Mesendoderm (in vitro differentiated cells): ENCODE data around the gene ST3GAL4.

Experiments used
- DNase-seq: peaks from one replicate; pipeline ENCODE4 v3.0.0; 2013
- H2AK5ac ChIP-seq: 2 replicates; pipeline ENCODE4 v1.6.1; 2013; ENCODE audit warnings: low read length, inconsistent platforms
- H2BK120ac ChIP-seq: 2 replicates; pipeline ENCODE4 v1.6.1; 2013; ENCODE audit warnings: low read depth, mild to moderate bottlenecking, low read length, moderate library complexity, mixed read lengths
- H2BK15ac ChIP-seq: replicated peaks from 2 replicates; pipeline ENCODE4 v1.6.1; 2013; ENCODE audit warnings: low read depth, mild to moderate bottlenecking, moderate library complexity
- H2BK5ac ChIP-seq: 2 replicates; pipeline ENCODE4 v1.6.1; 2013; ENCODE audit warnings: low read length, inconsistent platforms
- H3K18ac ChIP-seq: 2 replicates; pipeline ENCODE4 v1.6.1; 2013; ENCODE audit warnings: mild to moderate bottlenecking, low read length, mixed read lengths
- H3K23ac ChIP-seq: one replicate; pipeline ENCODE4 v1.6.1; 2013; ENCODE audit warnings: low read length
- H3K27ac ChIP-seq: 2 replicates; pipeline ENCODE4 v1.5.1; 2013; ENCODE audit warnings: low read depth, mild to moderate bottlenecking, inconsistent platforms, low read length, moderate library complexity
- H3K27me3 ChIP-seq: 2 replicates; pipeline ENCODE4 v1.6.1; 2013; ENCODE audit warnings: low read length, control low read depth, mild to moderate bottlenecking, inconsistent platforms; ENCODE audit not compliant: insufficient read depth, poor library complexity
- H3K36me3 ChIP-seq: 2 replicates; pipeline ENCODE4 v1.6.1; 2013; ENCODE audit warnings: low read length, inconsistent platforms; ENCODE audit not compliant: control insufficient read depth, insufficient read depth
- H3K4ac ChIP-seq: one replicate; pipeline ENCODE4 v1.6.1; 2013; ENCODE audit warnings: low read depth, mild to moderate bottlenecking, low read length, moderate library complexity
- H3K4me1 ChIP-seq: 2 replicates; pipeline ENCODE4 v1.6.1; 2013; ENCODE audit warnings: low read depth, low read length, inconsistent platforms; ENCODE audit not compliant: control insufficient read depth
- H3K4me2 ChIP-seq: 2 replicates; pipeline ENCODE4 v1.6.1; 2013; ENCODE audit warnings: low read length
- H3K4me3 ChIP-seq: 2 replicates; pipeline ENCODE4 v1.5.1; 2013; ENCODE audit warnings: mild to moderate bottlenecking, low read length
- H3K56ac ChIP-seq: one replicate; pipeline ENCODE4 v1.6.1; 2013; ENCODE audit warnings: low read length
- H3K79me1 ChIP-seq: 2 replicates; pipeline ENCODE4 v1.6.1; 2013; ENCODE audit warnings: low read length, inconsistent platforms
- H3K79me2 ChIP-seq: 2 replicates; pipeline ENCODE4 v1.6.1; 2013; ENCODE audit warnings: mild to moderate bottlenecking, low read length; ENCODE audit not compliant: control insufficient read depth, insufficient read depth
- H3K9ac ChIP-seq: 2 replicates; pipeline ENCODE4 v1.6.1; 2013; ENCODE audit warnings: low read length, inconsistent platforms
- H4K5ac ChIP-seq: one replicate; pipeline ENCODE4 v1.6.1; 2013; ENCODE audit warnings: low read length
- H4K8ac ChIP-seq: one replicate; pipeline ENCODE4 v1.6.1; 2013; ENCODE audit warnings: low read depth, mild to moderate bottlenecking, control low read depth, low read length, moderate library complexity
- WGBS: extraction: QIAGEN DNeasy Blood & Tissue Kit; methylation state at CpG from one replicate; pipeline ENCODE4 v1.1.7; 2013; ENCODE audit warnings: low lambda C conversion rate, missing lambda C conversion rate; ENCODE audit not compliant: insufficient coverage; ENCODE audit errors: extremely low coverage; 5-methylcytosine and 5-hydroxymethylcytosine counted together

The ST3GAL4 gene

GRCh38 chr11:126403022-126403581, 47.6 kb downstream of the ST3GAL4 start:
- Histone ChIP-seq H3K18ac (no peak overlapping the region), H3K56ac (peak overlapping the region; percentile 49), H2BK5ac (no peak overlapping the region), H3K4ac (no peak overlapping the region), H3K4me2 (no peak overlapping the region), H3K9ac (no peak overlapping the region), H3K79me2 (no peaks in the 10 kb centered on the region), H2BK120ac (no peak overlapping the region), H3K27me3 (no peaks in the 10 kb centered on the region), H3K4me1 (peaks cover 21% of the 10 kb centered on the region), H3K4me3 (no peak overlapping the region), H3K27ac (no peak overlapping the region), H4K5ac (no peak overlapping the region), H2AK5ac (peak overlapping the region; percentile 47), H3K36me3 (no peaks in the 10 kb centered on the region), H2BK15ac (no peak overlapping the region), H4K8ac (no peak overlapping the region), H3K79me1 (peaks cover 1% of the 10 kb centered on the region), H3K23ac (no peak overlapping the region)
- WGBS, result no CpG with 5 or more reads among the region's 15 CpGs
- DNase-seq, result peak; percentile 71

GRCh38 chr11:126403658-126404057, 48.2 kb downstream of the ST3GAL4 start:
- H2AK5ac ChIP-seq, result no peak overlapping the region
- no peak overlapping the region for H3K4me3 ChIP-seq
- H3K18ac ChIP-seq, result no peak overlapping the region
- no peak overlapping the region for H3K23ac ChIP-seq
- no CpG with 5 or more reads among the region's 8 CpGs for WGBS
- no peak overlapping the region for H3K4ac ChIP-seq
- H2BK5ac ChIP-seq, result no peak overlapping the region
- H3K56ac ChIP-seq, result no peak overlapping the region
- H3K36me3 ChIP-seq, result no peaks in the 10 kb centered on the region
- no peak overlapping the region for H2BK15ac ChIP-seq
- H3K27ac ChIP-seq, result no peak overlapping the region
- no peak overlapping the region for H3K4me2 ChIP-seq
- no peak overlapping the region for H3K9ac ChIP-seq
- H3K27me3 ChIP-seq, result no peaks in the 10 kb centered on the region
- H3K79me1 ChIP-seq, result peaks cover 1% of the 10 kb centered on the region
- H2BK120ac ChIP-seq, result no peak overlapping the region
- H3K4me1 ChIP-seq, result peaks cover 21% of the 10 kb centered on the region
- DNase-seq, result no peak
- H3K79me2 ChIP-seq, result no peaks in the 10 kb centered on the region
- no peak overlapping the region for H4K5ac ChIP-seq
- H4K8ac ChIP-seq, result no peak overlapping the region

- no peak overlapping the region for H3K4ac ChIP-seq
- H2BK5ac ChIP-seq, result no peak overlapping the region
- H3K56ac ChIP-seq, result peak overlapping the region; percentile 28
- no peak overlapping the region for H4K8ac ChIP-seq
- peak overlapping the region; percentile 31 for H2AK5ac ChIP-seq
- no peaks in the 10 kb centered on the region for H3K79me2 ChIP-seq
- no peak overlapping the region for H3K4me3 ChIP-seq
- DNase-seq, result peak; percentile 54
- H4K5ac ChIP-seq, result no peak overlapping the region
- H2BK15ac ChIP-seq, result no peak overlapping the region
- H3K79me1 ChIP-seq, result peaks cover 1% of the 10 kb centered on the region
- H3K23ac ChIP-seq, result no peak overlapping the region
- no peak overlapping the region for H3K27ac ChIP-seq
- no peak overlapping the region for H2BK120ac ChIP-seq
- no peaks in the 10 kb centered on the region for H3K36me3 ChIP-seq
- H3K9ac ChIP-seq, result no peak overlapping the region
- no peaks in the 10 kb centered on the region for H3K27me3 ChIP-seq
- no peak overlapping the region for H3K18ac ChIP-seq
- H3K4me1 ChIP-seq, result peaks cover 21% of the 10 kb centered on the region
- H3K4me2 ChIP-seq, result no peak overlapping the region
- no CpG with 5 or more reads among the region's 5 CpGs for WGBS
Observed at GRCh38 chr11:126404367-126404766, 48.9 kb downstream of the ST3GAL4 start.

- Histone ChIP-seq H3K4me2 (no peak overlapping the region), H2AK5ac (no peak overlapping the region), H4K5ac (no peak overlapping the region), H3K79me1 (peaks cover 1% of the 10 kb centered on the region), H3K4me1 (peaks cover 21% of the 10 kb centered on the region), H3K36me3 (no peaks in the 10 kb centered on the region), H3K56ac (peak overlapping the region; percentile 11), H3K27me3 (no peaks in the 10 kb centered on the region), H3K27ac (no peak overlapping the region), H3K18ac (no peak overlapping the region), H3K4me3 (no peak overlapping the region), H4K8ac (no peak overlapping the region), H3K9ac (no peak overlapping the region), H3K79me2 (no peaks in the 10 kb centered on the region), H2BK120ac (no peak overlapping the region), H3K23ac (no peak overlapping the region), H2BK15ac (no peak overlapping the region), H2BK5ac (no peak overlapping the region), H3K4ac (no peak overlapping the region)
- no peak for DNase-seq
- WGBS, result no CpG with 5 or more reads among the region's 3 CpGs
Observed at GRCh38 chr11:126405374-126405773, 49.9 kb downstream of the ST3GAL4 start.

GRCh38 chr11:126405906-126406305, 50.4 kb downstream of the ST3GAL4 start:
- no peak for DNase-seq
- Histone ChIP-seq H4K5ac (no peak overlapping the region), H3K56ac (no peak overlapping the region), H3K4ac (no peak overlapping the region), H3K79me2 (no peaks in the 10 kb centered on the region), H2BK15ac (no peak overlapping the region), H3K36me3 (no peaks in the 10 kb centered on the region), H2BK120ac (no peak overlapping the region), H3K27me3 (no peaks in the 10 kb centered on the region), H2BK5ac (no peak overlapping the region), H4K8ac (no peak overlapping the region), H3K9ac (no peak overlapping the region), H3K4me1 (peaks cover 21% of the 10 kb centered on the region), H3K4me3 (no peak overlapping the region), H2AK5ac (no peak overlapping the region), H3K27ac (no peak overlapping the region), H3K23ac (no peak overlapping the region), H3K4me2 (no peak overlapping the region), H3K79me1 (peaks cover 1% of the 10 kb centered on the region), H3K18ac (no peak overlapping the region)
- WGBS, result no CpG with 5 or more reads among the region's 7 CpGs

- DNase-seq, result no peak
- WGBS, result no CpG with 5 or more reads among the region's 8 CpGs
- H3K27me3 ChIP-seq, result no peaks in the 10 kb centered on the region
Observed at GRCh38 chr11:126406368-126406767, 50.9 kb downstream of the ST3GAL4 start.

More at GRCh38 chr11:126406368-126406767, 50.9 kb downstream of the ST3GAL4 start:
- Histone ChIP-seq H2BK5ac (no peak overlapping the region), H4K8ac (no peak overlapping the region), H3K56ac (no peak overlapping the region), H3K9ac (no peak overlapping the region), H3K4me1 (peaks cover 21% of the 10 kb centered on the region), H3K79me2 (no peaks in the 10 kb centered on the region), H3K79me1 (peaks cover 1% of the 10 kb centered on the region), H3K18ac (no peak overlapping the region), H4K5ac (no peak overlapping the region), H3K4me2 (no peak overlapping the region), H2BK15ac (no peak overlapping the region), H3K4me3 (no peak overlapping the region), H2BK120ac (no peak overlapping the region), H3K36me3 (no peaks in the 10 kb centered on the region), H3K27ac (no peak overlapping the region), H3K4ac (no peak overlapping the region), H2AK5ac (no peak overlapping the region), H3K23ac (no peak overlapping the region)
